ENCODE data around the gene ADGRL2.
"Not testable (repeated sequence)": the region's sequence is repeated elsewhere in the genome, so short reads cannot be mapped to it uniquely, and the experiment has no call there.

ADGRL2 gene

GRCh38 chr1:81851217-81851616 lies 50.5 kb downstream of the ADGRL2 start:
- no peaks in the 10 kb centered on the region for H3K27me3 ChIP-seq (ENCODE audit: insufficient read depth, low read length, poor library complexity)
- peaks cover 6% of the 10 kb centered on the region for H3K79me1 ChIP-seq (ENCODE audit: low read length)
- H3K4me1 ChIP-seq (ENCODE audit: control insufficient read depth, low read depth, low read length), result peaks cover 3% of the 10 kb centered on the region
- no peak overlapping the region for H4K8ac ChIP-seq (ENCODE audit: low read depth, low read length)
- H2BK5ac ChIP-seq (ENCODE audit: low read length), result no peak overlapping the region
- no peak overlapping the region for H3K4ac ChIP-seq (ENCODE audit: low read depth, low read length)
- no peak overlapping the region for H3K27ac ChIP-seq (ENCODE audit: low read depth, low read length)
- H3K4me2 ChIP-seq (ENCODE audit: low read length), result no peak overlapping the region
- H3K23ac ChIP-seq (ENCODE audit: low read length), result no peak overlapping the region
- no peak overlapping the region for H2BK120ac ChIP-seq (ENCODE audit: low read depth, low read length)
- H2BK15ac ChIP-seq (replicated peaks; ENCODE audit: low read depth), result no peak overlapping the region
- DNase-seq, result no peak
- no peak overlapping the region for H3K4me3 ChIP-seq (ENCODE audit: low read length)
- no peak overlapping the region for H4K5ac ChIP-seq (ENCODE audit: low read length)
- H2AK5ac ChIP-seq (ENCODE audit: low read length), result no peak overlapping the region
- H3K18ac ChIP-seq (ENCODE audit: low read length), result no peak overlapping the region
- no peak overlapping the region for H3K9ac ChIP-seq (ENCODE audit: low read length)
- H3K79me2 ChIP-seq (ENCODE audit: control insufficient read depth, insufficient read depth, low read length), result peaks cover 7% of the 10 kb centered on the region
- H3K56ac ChIP-seq (ENCODE audit: low read length), result no peak overlapping the region
- no peaks in the 10 kb centered on the region for H3K36me3 ChIP-seq (ENCODE audit: control insufficient read depth, insufficient read depth, low read length)
- 100% methylated on average over 1 of the region's 2 CpGs for WGBS (ENCODE audit: extremely low coverage, insufficient coverage, low lambda C conversion rate)

GRCh38 chr1:81852961-81853360 lies 52.2 kb downstream of the ADGRL2 start:
- no CpG with 5 or more reads among the region's 4 CpGs for WGBS (ENCODE audit: extremely low coverage, insufficient coverage, low lambda C conversion rate)
- no peak overlapping the region for H2BK15ac ChIP-seq (replicated peaks; ENCODE audit: low read depth)

GRCh38 chr1:81867235-81867634 lies 66.5 kb downstream of the ADGRL2 start:
- Histone ChIP-seq H2BK15ac (replicated peaks; ENCODE audit: low read depth) (no peak overlapping the region), H3K36me3 (ENCODE audit: control insufficient read depth, insufficient read depth, low read length) (no peaks in the 10 kb centered on the region)

More at GRCh38 chr1:81852961-81853360, 52.2 kb downstream of the ADGRL2 start:
- H3K18ac ChIP-seq (ENCODE audit: low read length), result no peak overlapping the region
- no peak overlapping the region for H4K8ac ChIP-seq (ENCODE audit: low read depth, low read length)
- DNase-seq, result no peak
- peaks cover 3% of the 10 kb centered on the region for H3K4me1 ChIP-seq (ENCODE audit: control insufficient read depth, low read depth, low read length)
- no peaks in the 10 kb centered on the region for H3K36me3 ChIP-seq (ENCODE audit: control insufficient read depth, insufficient read depth, low read length)
- H3K79me2 ChIP-seq (ENCODE audit: control insufficient read depth, insufficient read depth, low read length), result peaks cover 12% of the 10 kb centered on the region
- H3K56ac ChIP-seq (ENCODE audit: low read length), result no peak overlapping the region
- no peak overlapping the region for H3K4me2 ChIP-seq (ENCODE audit: low read length)
- no peak overlapping the region for H3K27ac ChIP-seq (ENCODE audit: low read depth, low read length)
- H3K9ac ChIP-seq (ENCODE audit: low read length), result no peak overlapping the region
- no peak overlapping the region for H3K4me3 ChIP-seq (ENCODE audit: low read length)
- no peak overlapping the region for H2BK120ac ChIP-seq (ENCODE audit: low read depth, low read length)
- H3K4ac ChIP-seq (ENCODE audit: low read depth, low read length), result no peak overlapping the region
- H3K79me1 ChIP-seq (ENCODE audit: low read length), result peaks cover 8% of the 10 kb centered on the region
- no peaks in the 10 kb centered on the region for H3K27me3 ChIP-seq (ENCODE audit: insufficient read depth, low read length, poor library complexity)
- H2AK5ac ChIP-seq (ENCODE audit: low read length), result no peak overlapping the region
- no peak overlapping the region for H3K23ac ChIP-seq (ENCODE audit: low read length)
- H2BK5ac ChIP-seq (ENCODE audit: low read length), result no peak overlapping the region
- H4K5ac ChIP-seq (ENCODE audit: low read length), result no peak overlapping the region

GRCh38 chr1:81869307-81869706 lies 68.6 kb downstream of the ADGRL2 start:
- Histone ChIP-seq H3K36me3 (ENCODE audit: control insufficient read depth, insufficient read depth, low read length) (no peaks in the 10 kb centered on the region), H3K79me1 (ENCODE audit: low read length) (no peaks in the 10 kb centered on the region), H4K8ac (ENCODE audit: low read depth, low read length) (no peak overlapping the region), H3K4me1 (ENCODE audit: control insufficient read depth, low read depth, low read length) (no peaks in the 10 kb centered on the region), H2BK15ac (replicated peaks; ENCODE audit: low read depth) (no peak overlapping the region), H3K18ac (ENCODE audit: low read length) (no peak overlapping the region), H3K4ac (ENCODE audit: low read depth, low read length) (no peak overlapping the region), H2AK5ac (ENCODE audit: low read length) (no peak overlapping the region), H3K27me3 (ENCODE audit: insufficient read depth, low read length, poor library complexity) (no peaks in the 10 kb centered on the region), H3K27ac (ENCODE audit: low read depth, low read length) (no peak overlapping the region), H3K9ac (ENCODE audit: low read length) (no peak overlapping the region), H3K23ac (ENCODE audit: low read length) (no peak overlapping the region), H3K4me3 (ENCODE audit: low read length) (no peak overlapping the region), H3K4me2 (ENCODE audit: low read length) (no peak overlapping the region), H2BK120ac (ENCODE audit: low read depth, low read length) (no peak overlapping the region), H3K79me2 (ENCODE audit: control insufficient read depth, insufficient read depth, low read length) (no peaks in the 10 kb centered on the region), H4K5ac (ENCODE audit: low read length) (no peak overlapping the region), H2BK5ac (ENCODE audit: low read length) (no peak overlapping the region), H3K56ac (ENCODE audit: low read length) (no peak overlapping the region)
- no peak for DNase-seq
- WGBS (ENCODE audit: extremely low coverage, insufficient coverage, low lambda C conversion rate), result no CpG with 5 or more reads among the region's 2 CpGs

More at GRCh38 chr1:81867235-81867634, 66.5 kb downstream of the ADGRL2 start:
- H3K18ac ChIP-seq (ENCODE audit: low read length), result no peak overlapping the region
- no peak overlapping the region for H3K27ac ChIP-seq (ENCODE audit: low read depth, low read length)
- H3K4me2 ChIP-seq (ENCODE audit: low read length), result no peak overlapping the region
- H3K56ac ChIP-seq (ENCODE audit: low read length), result no peak overlapping the region
- no peak overlapping the region for H3K4me3 ChIP-seq (ENCODE audit: low read length)
- DNase-seq, result no peak
- no peak overlapping the region for H3K23ac ChIP-seq (ENCODE audit: low read length)
- H2BK5ac ChIP-seq (ENCODE audit: low read length), result no peak overlapping the region
- H2AK5ac ChIP-seq (ENCODE audit: low read length), result no peak overlapping the region
- peaks cover 2% of the 10 kb centered on the region for H3K79me1 ChIP-seq (ENCODE audit: low read length)
- H4K8ac ChIP-seq (ENCODE audit: low read depth, low read length), result no peak overlapping the region
- H3K4ac ChIP-seq (ENCODE audit: low read depth, low read length), result no peak overlapping the region
- no peak overlapping the region for H3K9ac ChIP-seq (ENCODE audit: low read length)
- no peaks in the 10 kb centered on the region for H3K27me3 ChIP-seq (ENCODE audit: insufficient read depth, low read length, poor library complexity)
- no peak overlapping the region for H4K5ac ChIP-seq (ENCODE audit: low read length)
- no peaks in the 10 kb centered on the region for H3K4me1 ChIP-seq (ENCODE audit: control insufficient read depth, low read depth, low read length)
- H3K79me2 ChIP-seq (ENCODE audit: control insufficient read depth, insufficient read depth, low read length), result peaks cover 5% of the 10 kb centered on the region
- WGBS (ENCODE audit: extremely low coverage, insufficient coverage, low lambda C conversion rate), result no CpG with 5 or more reads among the region's 1 CpG
- no peak overlapping the region for H2BK120ac ChIP-seq (ENCODE audit: low read depth, low read length)

GRCh38 chr1:81871091-81871490 lies 70.4 kb downstream of the ADGRL2 start:
- WGBS (ENCODE audit: extremely low coverage, insufficient coverage, low lambda C conversion rate), result no CpG with 5 or more reads among the region's 3 CpGs
- H3K4me1 ChIP-seq (ENCODE audit: control insufficient read depth, low read depth, low read length), result not testable (repeated sequence)

GRCh38 chr1:81873946-81874345 lies 73.2 kb downstream of the ADGRL2 start:
- Histone ChIP-seq H3K27ac (ENCODE audit: low read depth, low read length) (no peak overlapping the region), H2BK15ac (replicated peaks; ENCODE audit: low read depth) (no peak overlapping the region), H2AK5ac (ENCODE audit: low read length) (no peak overlapping the region), H3K56ac (ENCODE audit: low read length) (no peak overlapping the region), H3K4ac (ENCODE audit: low read depth, low read length) (no peak overlapping the region), H2BK5ac (ENCODE audit: low read length) (no peak overlapping the region), H2BK120ac (ENCODE audit: low read depth, low read length) (no peak overlapping the region), H3K18ac (ENCODE audit: low read length) (no peak overlapping the region), H4K5ac (ENCODE audit: low read length) (no peak overlapping the region), H4K8ac (ENCODE audit: low read depth, low read length) (no peak overlapping the region), H3K79me1 (ENCODE audit: low read length) (peaks cover 2% of the 10 kb centered on the region), H3K23ac (ENCODE audit: low read length) (no peak overlapping the region), H3K4me1 (ENCODE audit: control insufficient read depth, low read depth, low read length) (no peaks in the 10 kb centered on the region), H3K4me3 (ENCODE audit: low read length) (no peak overlapping the region), H3K27me3 (ENCODE audit: insufficient read depth, low read length, poor library complexity) (no peaks in the 10 kb centered on the region), H3K36me3 (ENCODE audit: control insufficient read depth, insufficient read depth, low read length) (no peaks in the 10 kb centered on the region), H3K79me2 (ENCODE audit: control insufficient read depth, insufficient read depth, low read length) (peaks cover 4% of the 10 kb centered on the region), H3K9ac (ENCODE audit: low read length) (no peak overlapping the region), H3K4me2 (ENCODE audit: low read length) (no peak overlapping the region)
- WGBS (ENCODE audit: extremely low coverage, insufficient coverage, low lambda C conversion rate), result no CpG with 5 or more reads among the region's 1 CpG
- DNase-seq, result no peak

More at GRCh38 chr1:81871091-81871490, 70.4 kb downstream of the ADGRL2 start:
- H4K5ac ChIP-seq (ENCODE audit: low read length); H3K79me1 ChIP-seq (ENCODE audit: low read length); H3K4me3 ChIP-seq (ENCODE audit: low read length); H2BK5ac ChIP-seq (ENCODE audit: low read length); H2BK15ac ChIP-seq (replicated peaks; ENCODE audit: low read depth); H3K23ac ChIP-seq (ENCODE audit: low read length); H3K9ac ChIP-seq (ENCODE audit: low read length); H2AK5ac ChIP-seq (ENCODE audit: low read length); H2BK120ac ChIP-seq (ENCODE audit: low read depth, low read length); H3K4ac ChIP-seq (ENCODE audit: low read depth, low read length); H3K27ac ChIP-seq (ENCODE audit: low read depth, low read length); H3K36me3 ChIP-seq (ENCODE audit: control insufficient read depth, insufficient read depth, low read length); H4K8ac ChIP-seq (ENCODE audit: low read depth, low read length); H3K18ac ChIP-seq (ENCODE audit: low read length); H3K56ac ChIP-seq (ENCODE audit: low read length); H3K79me2 ChIP-seq (ENCODE audit: control insufficient read depth, insufficient read depth, low read length); DNase-seq; H3K4me2 ChIP-seq (ENCODE audit: low read length); H3K27me3 ChIP-seq (ENCODE audit: insufficient read depth, low read length, poor library complexity): not testable (repeated sequence)

Measured in mesendoderm (in vitro differentiated cells).